Measurements from ENCODE around the gene ZNF385C.

The ZNF385C gene

DNA sequence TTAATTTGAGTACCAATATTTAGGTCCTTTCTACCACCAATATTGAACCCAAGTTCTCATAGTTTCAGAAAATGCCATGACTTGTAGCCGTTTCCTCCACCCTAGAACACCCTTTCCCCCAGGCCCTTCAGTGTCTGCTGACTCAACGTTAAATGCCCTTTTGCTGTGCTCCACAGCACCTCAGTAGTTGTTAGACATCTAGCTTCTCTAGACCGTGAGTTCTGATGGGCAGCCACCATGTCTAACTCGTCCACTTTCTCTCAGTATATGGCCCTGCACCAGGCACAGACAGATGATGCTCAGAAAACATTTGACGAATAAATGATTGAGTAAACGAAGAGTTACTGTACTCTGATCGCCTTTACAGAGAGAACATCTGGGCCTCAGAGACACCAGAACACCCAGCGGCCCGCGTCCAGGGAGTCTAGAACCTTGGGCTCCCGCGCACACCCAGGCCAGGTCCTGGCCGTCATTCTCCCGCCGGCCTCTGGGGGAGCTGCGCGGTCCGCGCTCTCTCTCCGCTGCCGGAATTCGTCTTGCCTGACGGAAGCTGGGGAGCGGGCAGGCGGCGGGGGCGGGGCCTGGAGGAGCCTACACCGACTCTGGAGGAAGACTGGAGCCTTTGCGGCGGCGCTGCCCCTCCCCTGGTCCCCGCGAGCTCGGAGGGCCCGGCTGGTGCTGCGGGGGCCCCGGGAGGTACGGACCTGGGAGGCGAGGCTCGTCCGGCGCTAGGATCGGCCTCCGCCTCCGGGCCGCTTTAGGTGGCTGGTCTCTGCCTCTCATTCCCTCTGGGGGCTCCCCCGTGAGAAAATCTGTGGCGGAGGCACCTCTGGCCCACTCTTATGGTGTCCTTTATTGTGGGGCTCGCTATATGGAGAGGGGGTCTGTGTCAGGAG, 78.5 kb downstream of the ZNF385C start, which contains the start of gene NKIRAS2:
Gene NKIRAS2 (plus strand): TSS at position 582 of the 896 bp plus-strand sequence. CDS start 1,488 bp downstream, outside the sequence.
- DNase-seq (ENCODE audit: low read depth in 1 of 2, low spot score in 1 of 2): peak; percentile 83 to 97
- peak within 1 kb of the TSS; percentile 93 for H3K4me3 ChIP-seq (replicated peaks; ENCODE audit: insufficient read depth, low read length)
- H3K27me3 ChIP-seq (ENCODE audit: insufficient read depth, poor library complexity, severe bottlenecking): no peaks in the 10 kb centered on the region
- peak; percentile 89 for TF ChIP-seq GABPA (IDR thresholded peaks at IDR 0.05; ENCODE audit: low read depth)
- no peak for TF ChIP-seq SPI1 (IDR thresholded peaks at IDR 0.05; ENCODE audit: borderline replicate concordance, low read depth)
- TF ChIP-seq, protein P1, sequence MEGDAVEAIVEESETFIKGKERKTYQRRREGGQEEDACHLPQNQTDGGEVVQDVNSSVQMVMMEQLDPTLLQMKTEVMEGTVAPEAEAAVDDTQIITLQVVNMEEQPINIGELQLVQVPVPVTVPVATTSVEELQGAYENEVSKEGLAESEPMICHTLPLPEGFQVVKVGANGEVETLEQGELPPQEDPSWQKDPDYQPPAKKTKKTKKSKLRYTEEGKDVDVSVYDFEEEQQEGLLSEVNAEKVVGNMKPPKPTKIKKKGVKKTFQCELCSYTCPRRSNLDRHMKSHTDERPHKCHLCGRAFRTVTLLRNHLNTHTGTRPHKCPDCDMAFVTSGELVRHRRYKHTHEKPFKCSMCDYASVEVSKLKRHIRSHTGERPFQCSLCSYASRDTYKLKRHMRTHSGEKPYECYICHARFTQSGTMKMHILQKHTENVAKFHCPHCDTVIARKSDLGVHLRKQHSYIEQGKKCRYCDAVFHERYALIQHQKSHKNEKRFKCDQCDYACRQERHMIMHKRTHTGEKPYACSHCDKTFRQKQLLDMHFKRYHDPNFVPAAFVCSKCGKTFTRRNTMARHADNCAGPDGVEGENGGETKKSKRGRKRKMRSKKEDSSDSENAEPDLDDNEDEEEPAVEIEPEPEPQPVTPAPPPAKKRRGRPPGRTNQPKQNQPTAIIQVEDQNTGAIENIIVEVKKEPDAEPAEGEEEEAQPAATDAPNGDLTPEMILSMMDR (IDR thresholded peaks at IDR 0.05; ENCODE audit: insufficient read depth, low read length): peak; percentile 78
- peak within 1 kb of the TSS; percentile 82 for H3K27ac ChIP-seq (replicated peaks)

DNA sequence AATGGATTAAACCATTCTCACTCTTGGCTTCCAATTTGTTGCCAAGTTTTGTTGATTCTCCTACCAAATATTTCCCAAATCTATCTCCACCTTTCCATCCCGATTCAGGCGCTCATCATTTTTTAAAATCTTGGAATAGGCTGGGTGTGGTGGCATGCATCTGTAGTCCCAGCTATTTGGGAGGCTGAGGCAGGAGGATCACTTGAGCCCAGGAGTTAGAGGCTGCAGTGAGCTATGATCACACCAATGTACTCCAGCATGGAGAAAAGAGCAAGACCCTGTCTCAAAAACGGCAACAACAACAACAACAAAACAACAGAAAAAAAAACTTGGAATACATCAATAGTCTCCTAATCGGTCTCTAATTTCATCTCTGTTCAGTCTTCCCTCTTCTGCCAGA, 79.3 kb downstream of the ZNF385C start:
- DNase-seq (ENCODE audit: low read depth in 1 of 2, low spot score in 1 of 2): no peak
- no peaks in the 10 kb centered on the region for H3K27me3 ChIP-seq (ENCODE audit: insufficient read depth, poor library complexity, severe bottlenecking)
- no peak overlapping the region for H3K4me3 ChIP-seq (replicated peaks; ENCODE audit: insufficient read depth, low read length)
- no peak overlapping the region for H3K27ac ChIP-seq (replicated peaks)
- TF ChIP-seq, protein P1 (IDR thresholded peaks at IDR 0.05; ENCODE audit: insufficient read depth, low read length): no peak
- TF ChIP-seq GABPA (IDR thresholded peaks at IDR 0.05; ENCODE audit: low read depth) (no peak), SPI1 (IDR thresholded peaks at IDR 0.05; ENCODE audit: borderline replicate concordance, low read depth) (no peak), POLR2AphosphoS5 (IDR thresholded peaks at IDR 0.05; ENCODE audit: low read depth) (no peak)
- TF ChIP-seq, protein P2, sequence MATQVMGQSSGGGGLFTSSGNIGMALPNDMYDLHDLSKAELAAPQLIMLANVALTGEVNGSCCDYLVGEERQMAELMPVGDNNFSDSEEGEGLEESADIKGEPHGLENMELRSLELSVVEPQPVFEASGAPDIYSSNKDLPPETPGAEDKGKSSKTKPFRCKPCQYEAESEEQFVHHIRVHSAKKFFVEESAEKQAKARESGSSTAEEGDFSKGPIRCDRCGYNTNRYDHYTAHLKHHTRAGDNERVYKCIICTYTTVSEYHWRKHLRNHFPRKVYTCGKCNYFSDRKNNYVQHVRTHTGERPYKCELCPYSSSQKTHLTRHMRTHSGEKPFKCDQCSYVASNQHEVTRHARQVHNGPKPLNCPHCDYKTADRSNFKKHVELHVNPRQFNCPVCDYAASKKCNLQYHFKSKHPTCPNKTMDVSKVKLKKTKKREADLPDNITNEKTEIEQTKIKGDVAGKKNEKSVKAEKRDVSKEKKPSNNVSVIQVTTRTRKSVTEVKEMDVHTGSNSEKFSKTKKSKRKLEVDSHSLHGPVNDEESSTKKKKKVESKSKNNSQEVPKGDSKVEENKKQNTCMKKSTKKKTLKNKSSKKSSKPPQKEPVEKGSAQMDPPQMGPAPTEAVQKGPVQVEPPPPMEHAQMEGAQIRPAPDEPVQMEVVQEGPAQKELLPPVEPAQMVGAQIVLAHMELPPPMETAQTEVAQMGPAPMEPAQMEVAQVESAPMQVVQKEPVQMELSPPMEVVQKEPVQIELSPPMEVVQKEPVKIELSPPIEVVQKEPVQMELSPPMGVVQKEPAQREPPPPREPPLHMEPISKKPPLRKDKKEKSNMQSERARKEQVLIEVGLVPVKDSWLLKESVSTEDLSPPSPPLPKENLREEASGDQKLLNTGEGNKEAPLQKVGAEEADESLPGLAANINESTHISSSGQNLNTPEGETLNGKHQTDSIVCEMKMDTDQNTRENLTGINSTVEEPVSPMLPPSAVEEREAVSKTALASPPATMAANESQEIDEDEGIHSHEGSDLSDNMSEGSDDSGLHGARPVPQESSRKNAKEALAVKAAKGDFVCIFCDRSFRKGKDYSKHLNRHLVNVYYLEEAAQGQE (IDR thresholded peaks at IDR 0.05; ENCODE audit: insufficient replicate concordance, low read depth): no peak

DNA sequence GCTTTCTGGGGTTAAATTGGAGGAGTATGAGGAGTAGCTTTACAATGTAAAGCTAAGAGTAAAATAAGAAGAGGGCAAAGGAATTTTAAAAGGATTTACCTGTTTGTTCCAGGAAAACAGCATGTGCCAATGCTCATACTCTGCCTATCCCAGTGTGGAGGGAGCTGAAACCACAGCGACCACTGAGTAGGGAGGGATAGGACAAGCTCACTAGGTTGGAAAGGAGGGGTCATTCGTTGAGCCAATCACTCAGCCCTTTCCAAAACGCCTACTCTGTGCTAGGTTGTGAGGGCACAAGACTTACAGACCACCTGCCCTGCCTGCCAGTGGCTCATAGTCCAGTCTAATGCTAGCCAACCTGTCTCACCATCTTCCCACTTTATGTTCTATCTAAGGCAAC, 79.9 kb downstream of the ZNF385C start:
- Histone ChIP-seq H3K27ac (replicated peaks) (peak overlapping the region; percentile 94), H3K4me3 (replicated peaks; ENCODE audit: insufficient read depth, low read length) (peak overlapping the region; percentile 88), H3K27me3 (ENCODE audit: insufficient read depth, poor library complexity, severe bottlenecking) (no peaks in the 10 kb centered on the region)
- no peak for TF ChIP-seq GABPA (IDR thresholded peaks at IDR 0.05; ENCODE audit: low read depth)
- no peak for TF ChIP-seq POLR2AphosphoS5 (IDR thresholded peaks at IDR 0.05; ENCODE audit: low read depth)
- TF ChIP-seq SPI1 (IDR thresholded peaks at IDR 0.05; ENCODE audit: borderline replicate concordance, low read depth): no peak
- TF ChIP-seq, protein P2 (IDR thresholded peaks at IDR 0.05; ENCODE audit: insufficient replicate concordance, low read depth): no peak
- TF ChIP-seq, protein P1 (IDR thresholded peaks at IDR 0.05; ENCODE audit: insufficient read depth, low read length): no peak
- no peak for DNase-seq (ENCODE audit: low read depth in 1 of 2, low spot score in 1 of 2)
